Measurements from ENCODE around the gene SCLT1.

DNA sequence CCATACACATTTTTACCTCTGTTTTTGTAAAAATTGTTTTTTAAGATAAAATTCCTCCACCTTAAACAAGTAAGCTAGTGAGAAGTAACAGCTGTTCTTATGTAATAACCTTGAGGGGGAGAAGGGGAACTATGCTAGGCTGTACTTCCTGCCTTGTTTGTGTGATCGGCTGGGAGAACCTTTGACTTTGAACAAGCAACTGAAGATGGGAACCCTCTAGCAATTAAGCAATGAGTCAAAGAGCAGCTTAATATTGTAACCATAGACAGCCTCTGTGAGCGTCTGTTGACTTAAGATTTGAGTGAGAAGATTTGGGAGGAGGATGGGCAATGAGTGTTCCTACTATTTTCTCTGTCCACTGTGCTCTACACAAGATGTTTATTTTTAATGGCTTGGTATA, 135.1 kb downstream of the SCLT1 start:
- no peak for TF ChIP-seq CTCF (IDR thresholded peaks at IDR 0.05; ENCODE audit: control extremely low read depth in 1 of 3, insufficient read depth in 1 of 3, low read depth in 1 of 3, low read length in 3 of 3)
- no peak for TF ChIP-seq YY1 (IDR thresholded peaks at IDR 0.05; ENCODE audit: low read depth, low read length)
- TF ChIP-seq CREB1 (IDR thresholded peaks at IDR 0.05) = no peak

Data from H1 (cell line).